ENCODE data around the gene ENDOV.

The ENDOV gene

GRCh38 chr17:80442323-80442659 is 27.3 kb downstream of the ENDOV start:
- Histone ChIP-seq H3K36me3 (replicated peaks; ENCODE audit: low read depth, low read length) (no peaks in the 10 kb centered on the region), H3K9me3 (ENCODE audit: insufficient read depth, low read length) (no peaks in the 10 kb centered on the region)
- TF ChIP-seq, protein P1, sequence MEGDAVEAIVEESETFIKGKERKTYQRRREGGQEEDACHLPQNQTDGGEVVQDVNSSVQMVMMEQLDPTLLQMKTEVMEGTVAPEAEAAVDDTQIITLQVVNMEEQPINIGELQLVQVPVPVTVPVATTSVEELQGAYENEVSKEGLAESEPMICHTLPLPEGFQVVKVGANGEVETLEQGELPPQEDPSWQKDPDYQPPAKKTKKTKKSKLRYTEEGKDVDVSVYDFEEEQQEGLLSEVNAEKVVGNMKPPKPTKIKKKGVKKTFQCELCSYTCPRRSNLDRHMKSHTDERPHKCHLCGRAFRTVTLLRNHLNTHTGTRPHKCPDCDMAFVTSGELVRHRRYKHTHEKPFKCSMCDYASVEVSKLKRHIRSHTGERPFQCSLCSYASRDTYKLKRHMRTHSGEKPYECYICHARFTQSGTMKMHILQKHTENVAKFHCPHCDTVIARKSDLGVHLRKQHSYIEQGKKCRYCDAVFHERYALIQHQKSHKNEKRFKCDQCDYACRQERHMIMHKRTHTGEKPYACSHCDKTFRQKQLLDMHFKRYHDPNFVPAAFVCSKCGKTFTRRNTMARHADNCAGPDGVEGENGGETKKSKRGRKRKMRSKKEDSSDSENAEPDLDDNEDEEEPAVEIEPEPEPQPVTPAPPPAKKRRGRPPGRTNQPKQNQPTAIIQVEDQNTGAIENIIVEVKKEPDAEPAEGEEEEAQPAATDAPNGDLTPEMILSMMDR (IDR thresholded peaks at IDR 0.05; ENCODE audit: low read depth, low read length), result no peak
- no peak for TF ChIP-seq EZH2phosphoT487 (IDR thresholded peaks at IDR 0.05; ENCODE audit: low read depth)

GRCh38 chr17:80442764-80443163 is 27.8 kb downstream of the ENDOV start:
- no peak overlapping the region for H2AFZ ChIP-seq (ENCODE audit: low read depth, low read length)
- no peak overlapping the region for H3K9ac ChIP-seq (ENCODE audit: low read length)
- no peaks in the 10 kb centered on the region for H3K27me3 ChIP-seq (ENCODE audit: low read depth, low read length)
- H3K27ac ChIP-seq (ENCODE audit: low read length), result no peak overlapping the region
- TF ChIP-seq, protein P1 (IDR thresholded peaks at IDR 0.05; ENCODE audit: low read depth, low read length), result no peak
- no peak for TF ChIP-seq EZH2phosphoT487 (IDR thresholded peaks at IDR 0.05; ENCODE audit: low read depth)
- no peaks in the 10 kb centered on the region for H3K9me3 ChIP-seq (ENCODE audit: insufficient read depth, low read length)
- no peak overlapping the region for H3K4me3 ChIP-seq (ENCODE audit: low read length)
- peaks cover 7% of the 10 kb centered on the region; the same call in 1 of the 2 replicates for H4K20me1 ChIP-seq (ENCODE audit: insufficient read depth, low read length)
- H3K36me3 ChIP-seq (replicated peaks; ENCODE audit: low read depth, low read length), result no peaks in the 10 kb centered on the region
- H3K4me2 ChIP-seq (ENCODE audit: low read length), result no peak overlapping the region
- no peaks in the 10 kb centered on the region for H3K4me1 ChIP-seq (ENCODE audit: low read length)
- H3K79me2 ChIP-seq (ENCODE audit: low read length), result no peaks in the 10 kb centered on the region

More at GRCh38 chr17:80442323-80442659, 27.3 kb downstream of the ENDOV start:
- Histone ChIP-seq H3K4me1 (ENCODE audit: low read length) (no peaks in the 10 kb centered on the region), H3K4me3 (ENCODE audit: low read length) (no peak overlapping the region), H3K9ac (ENCODE audit: low read length) (no peak overlapping the region), H2AFZ (ENCODE audit: low read depth, low read length) (no peak overlapping the region), H3K27ac (ENCODE audit: low read length) (no peak overlapping the region), H3K4me2 (ENCODE audit: low read length) (no peak overlapping the region), H3K79me2 (ENCODE audit: low read length) (no peaks in the 10 kb centered on the region), H3K27me3 (ENCODE audit: low read depth, low read length) (no peaks in the 10 kb centered on the region), H4K20me1 (ENCODE audit: insufficient read depth, low read length) (peaks cover 7% of the 10 kb centered on the region; the same call in 1 of the 2 replicates)

- Histone ChIP-seq H3K9ac (ENCODE audit: low read length) (no peak overlapping the region), H3K27ac (ENCODE audit: low read length) (no peak overlapping the region), H3K27me3 (ENCODE audit: low read depth, low read length) (no peaks in the 10 kb centered on the region)
Observed at GRCh38 chr17:80443498-80443897, 28.5 kb downstream of the ENDOV start.

DNA sequence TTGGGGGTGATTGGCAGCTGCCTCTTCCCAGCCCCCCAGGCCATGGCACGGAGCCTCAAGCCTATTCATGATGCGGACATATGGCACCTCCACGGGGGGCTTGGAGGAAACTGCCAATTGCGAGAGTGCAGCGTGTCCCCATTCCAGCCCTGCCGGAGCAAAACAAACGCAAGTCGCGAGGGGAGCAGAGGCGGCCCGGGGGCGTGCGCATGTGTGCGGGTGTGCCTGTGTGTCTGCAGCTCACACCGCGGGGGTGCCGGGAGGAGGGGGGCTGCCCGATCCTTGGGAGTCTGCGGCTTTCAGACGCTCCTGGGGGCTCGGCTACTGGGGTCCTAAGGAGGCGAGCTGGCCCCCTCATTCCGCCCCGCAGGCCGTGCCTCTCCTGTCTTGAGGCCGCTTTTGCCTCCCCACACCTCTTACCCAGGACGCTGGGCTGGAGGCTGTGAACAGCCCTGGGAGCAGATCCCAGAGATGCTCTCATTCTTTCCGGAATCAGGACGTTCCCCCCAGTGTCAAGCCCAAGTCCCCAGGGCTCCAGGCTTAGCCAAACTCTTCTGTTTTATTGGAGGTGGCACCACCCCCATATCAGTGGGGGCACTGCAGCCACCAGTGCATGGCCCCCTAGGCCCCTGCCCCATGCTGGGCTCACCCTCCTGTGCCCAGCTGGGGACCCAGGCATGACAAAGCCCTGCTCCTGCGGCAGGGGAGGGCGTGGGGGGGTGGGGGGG is 29.1 kb downstream of the ENDOV start:
- no peak overlapping the region for H3K27ac ChIP-seq (ENCODE audit: low read length)
- H3K9me3 ChIP-seq (ENCODE audit: insufficient read depth, low read length), result no peaks in the 10 kb centered on the region
- H3K27me3 ChIP-seq (ENCODE audit: low read depth, low read length), result no peaks in the 10 kb centered on the region
- H3K4me2 ChIP-seq (ENCODE audit: low read length), result no peak overlapping the region
- TF ChIP-seq, protein P1 (IDR thresholded peaks at IDR 0.05; ENCODE audit: low read depth, low read length), result no peak
- TF ChIP-seq EZH2phosphoT487 (IDR thresholded peaks at IDR 0.05; ENCODE audit: low read depth), result no peak
- H3K4me1 ChIP-seq (ENCODE audit: low read length), result no peaks in the 10 kb centered on the region
- H3K4me3 ChIP-seq (ENCODE audit: low read length), result no peak overlapping the region
- H3K79me2 ChIP-seq (ENCODE audit: low read length), result no peaks in the 10 kb centered on the region
- H3K9ac ChIP-seq (ENCODE audit: low read length), result no peak overlapping the region
- H2AFZ ChIP-seq (ENCODE audit: low read depth, low read length), result no peak overlapping the region
- no peaks in the 10 kb centered on the region for H3K36me3 ChIP-seq (replicated peaks; ENCODE audit: low read depth, low read length)
- peaks cover 7% of the 10 kb centered on the region; the same call in 1 of the 2 replicates for H4K20me1 ChIP-seq (ENCODE audit: insufficient read depth, low read length)

More at GRCh38 chr17:80443498-80443897, 28.5 kb downstream of the ENDOV start:
- no peak overlapping the region for H2AFZ ChIP-seq (ENCODE audit: low read depth, low read length)
- H3K36me3 ChIP-seq (replicated peaks; ENCODE audit: low read depth, low read length), result no peaks in the 10 kb centered on the region
- TF ChIP-seq EZH2phosphoT487 (IDR thresholded peaks at IDR 0.05; ENCODE audit: low read depth), result no peak
- TF ChIP-seq, protein P1 (IDR thresholded peaks at IDR 0.05; ENCODE audit: low read depth, low read length), result no peak
- no peaks in the 10 kb centered on the region for H3K9me3 ChIP-seq (ENCODE audit: insufficient read depth, low read length)
- H3K4me3 ChIP-seq (ENCODE audit: low read length), result no peak overlapping the region
- H3K4me2 ChIP-seq (ENCODE audit: low read length), result no peak overlapping the region
- no peaks in the 10 kb centered on the region for H3K79me2 ChIP-seq (ENCODE audit: low read length)
- no peaks in the 10 kb centered on the region for H3K4me1 ChIP-seq (ENCODE audit: low read length)
- peaks cover 7% of the 10 kb centered on the region; the same call in 1 of the 2 replicates for H4K20me1 ChIP-seq (ENCODE audit: insufficient read depth, low read length)

Data from OCI-LY3 (cell line).